HepG2 (cell line): Measurements from ENCODE around the gene LRRC15. TPM values are rescaled to one million over a fixed set of nuclear protein-coding genes. Genes with fewer than 3 reads are reported as not detected.

ENCODE experiments used
- ATAC-seq: fragments of 200-7000 bp; cut with Tn5 transposase; 3 replicates; pipeline ENCODE4 v1.9.1; 2020; ENCODE audit warnings: mild to moderate bottlenecking, moderate library complexity
- BruUV-seq: library from RNA; stranded (reverse); fragments of 400-500 nt; replicated peaks from 2 replicates; lab custom pipeline; 2021; lab: Mats Ljungman, UMichigan
- CTCF ChIA-PET: fragments of 300-600 bp; formaldehyde crosslinking; extraction: SDS; loops from one replicate; lab custom pipeline; 2021; ENCODE audit warnings: low total read pairs, inconsistent platforms, low intra/inter-chr PET ratio; lab: Yijun Ruan, JAX
- POLR2A ChIA-PET: fragments of 350-600 bp; sonication (Branson Sonifier 250); formaldehyde crosslinking; loops from one replicate; lab custom pipeline; 2020; ENCODE audit warnings: antibody characterized with exemption, inconsistent platforms; lab: Yijun Ruan, JAX
- DNase-seq: peaks from one replicate; pipeline ENCODE4 v3.0.0-alpha.2; 2015; ENCODE audit warnings: low spot score
- FAIRE-seq: peaks from 3 replicates; lab custom pipeline; 2011; peaks lifted over from hg19 to GRCh38; lab: Jason Lieb, UNC
- H2AFZ ChIP-seq: one replicate; pipeline ENCODE4 v1.6.1; 2011; ENCODE audit warnings: low read length, inconsistent platforms
- H3K27ac ChIP-seq: fragments of 300-600 bp; 3 replicates; pipeline ENCODE4 v1.8.0; 2011; ENCODE audit warnings: mixed run types, mild to moderate bottlenecking, mixed read lengths, low read length, inconsistent platforms; ENCODE audit not compliant: insufficient read depth; ENCODE audit errors: extremely low read length
- H3K27me3 ChIP-seq, 2 experiments: fragments of 200-600 bp in 1 of 2; 2 replicates in 1 of 2; 3 replicates in 1 of 2; pipeline versions ENCODE4 v1.6.0 to v1.8.0; 2011; ENCODE audit warnings: low read length in 2 of 2, mild to moderate bottlenecking in 2 of 2, moderate library complexity in 2 of 2, inconsistent platforms in 1 of 2; ENCODE audit not compliant: insufficient read depth in 2 of 2, control insufficient read depth in 1 of 2
- H3K36me3 ChIP-seq, 2 experiments: fragments of 200-600 bp in 1 of 2; replicated peaks in 1 of 2; 2 replicates in 1 of 2; 3 replicates in 1 of 2; pipeline versions ENCODE4 v1.5.1 to v1.8.0; 2011; ENCODE audit warnings: low read length in 2 of 2, inconsistent platforms in 1 of 2; ENCODE audit not compliant: insufficient read depth in 2 of 2, control insufficient read depth in 1 of 2
- H3K4me1 ChIP-seq: 2 replicates; pipeline ENCODE4 v1.5.1; 2012; ENCODE audit warnings: low read length, inconsistent platforms; ENCODE audit not compliant: insufficient read depth
- H3K4me2 ChIP-seq: 2 replicates; pipeline ENCODE4 v1.6.0; 2011; ENCODE audit warnings: low read depth, low read length, inconsistent platforms
- H3K4me3 ChIP-seq, 3 experiments: fragments of 200-600 bp in 1 of 3; sonication (generic), shearing (Covaris generic) in 1 of 3; replicated peaks in 1 of 3; 2 replicates each; pipeline ENCODE4 v1.5.1; 2011 to 2016; ENCODE audit warnings: low read length in 3 of 3, inconsistent platforms in 2 of 3, low read depth in 2 of 3, mild to moderate bottlenecking in 2 of 3, control low read depth in 1 of 3, mixed read lengths in 1 of 3; ENCODE audit not compliant: insufficient read depth in 1 of 3
- H3K79me2 ChIP-seq: one replicate; pipeline ENCODE4 v1.6.1; 2011; ENCODE audit warnings: low read length, inconsistent platforms; ENCODE audit not compliant: insufficient read depth
- H3K9ac ChIP-seq: 2 replicates; pipeline ENCODE4 v1.6.0; 2011; ENCODE audit warnings: mild to moderate bottlenecking, low read depth, low read length, inconsistent platforms; ENCODE audit not compliant: insufficient read depth
- H3K9me3 ChIP-seq: 2 replicates; pipeline ENCODE4 v1.5.1; 2012; ENCODE audit warnings: mild to moderate bottlenecking, low read length
- H4K20me1 ChIP-seq: 2 replicates; pipeline ENCODE4 v1.6.0; 2011; ENCODE audit warnings: inconsistent platforms, mild to moderate bottlenecking, low read length, moderate library complexity; ENCODE audit not compliant: insufficient read depth
- FOXA1 ChIP-seq, 2 experiments: fragments of 450-650 bp in 1 of 2; sonication (generic) in 1 of 2; formaldehyde crosslinking in 1 of 2; IDR thresholded peaks; 2 replicates each; pipeline versions ENCODE4 v1.4.0 to v1.6.1; 2016 to 2020; ENCODE audit warnings: missing genetic modification reagents in 1 of 2
- FOXK1 ChIP-seq: sonication (generic); formaldehyde crosslinking; IDR thresholded peaks from 2 replicates; pipeline ENCODE4 v1.4.0; 2020; ENCODE audit warnings: low read depth, missing genetic modification reagents, borderline replicate concordance
- HHEX ChIP-seq: IDR thresholded peaks from 2 replicates; pipeline ENCODE4 v1.6.1; 2016; ENCODE audit warnings: control low read depth
- HMG20A ChIP-seq: IDR thresholded peaks from 2 replicates; pipeline ENCODE4 v1.6.1; 2016; ENCODE audit warnings: borderline replicate concordance
- KDM3A ChIP-seq: IDR thresholded peaks from 2 replicates; pipeline ENCODE4 v1.6.1; 2018; ENCODE audit warnings: low read depth, missing compliant biosample characterization
- MIER3 ChIP-seq: IDR thresholded peaks from 2 replicates; pipeline ENCODE4 v1.6.1; 2016; ENCODE audit warnings: missing compliant biosample characterization, borderline replicate concordance
- PHB2 ChIP-seq: fragments of 450-650 bp; IDR thresholded peaks from 2 replicates; pipeline ENCODE4 v1.6.1; 2018; ENCODE audit not compliant: partially characterized antibody
- SOX13 ChIP-seq, 3 experiments: fragments of 450-650 bp in 1 of 3; sonication (generic) in 1 of 3; formaldehyde crosslinking in 1 of 3; IDR thresholded peaks in 2 of 3; conservative IDR thresholded peaks in 1 of 3; 2 replicates each; pipeline versions ENCODE4 v1.5.0 to v1.6.1; 2016 to 2020; ENCODE audit warnings: antibody characterized with exemption in 1 of 3, mild to moderate bottlenecking in 1 of 3, missing compliant biosample characterization in 1 of 3, missing genetic modification reagents in 1 of 3, moderate library complexity in 1 of 3
- SOX5 ChIP-seq: IDR thresholded peaks from 2 replicates; pipeline ENCODE4 v1.6.1; 2016; ENCODE audit warnings: borderline replicate concordance
- THAP11 ChIP-seq: IDR thresholded peaks from 2 replicates; pipeline ENCODE4 v1.6.1; 2016; ENCODE audit warnings: missing biosample characterization, missing genetic modification reagents
- XRCC5 ChIP-seq: fragments of 200-400 bp; formaldehyde crosslinking; optimal IDR thresholded peaks from 2 replicates; pipeline ENCODE3; 2017; ENCODE audit warnings: mild to moderate bottlenecking, low read length
- ZFP36L1 ChIP-seq: sonication (generic); formaldehyde crosslinking; IDR thresholded peaks from 2 replicates; pipeline ENCODE4 v1.8.0; 2022; ENCODE audit warnings: mild to moderate bottlenecking, missing genetic modification reagents, moderate library complexity
- ZSCAN12 ChIP-seq: sonication (generic); formaldehyde crosslinking; IDR thresholded peaks from 2 replicates; pipeline ENCODE4 v1.9.0; 2021; ENCODE audit warnings: mild to moderate bottlenecking, missing genetic modification reagents
- WGBS: methylation state at CpG from one replicate; pipeline ENCODE4 v1.1.6; 2017; ENCODE audit warnings: low lambda C conversion rate; 5-methylcytosine and 5-hydroxymethylcytosine counted together
- in situ Hi-C: cut with HindIII; loops from 2 replicates; pipeline ENCODE4 v1.10.0; 2017; ENCODE audit warnings: low pct_unique_long_range_greater_than_20kb; ENCODE audit not compliant: extremely low pct_ligation_motif_present
- intact Hi-C: fragments of 100-400 bp; cut with micrococcal nuclease; formaldehyde crosslinking; loops from one replicate; pipeline ENCODE4 v1.10.0; 2022; ENCODE audit not compliant: unreplicated experiment
- polyA plus RNA-seq, 8 experiments: library from polyadenylated mRNA; depleted of rRNA in 3 of 8; stranded (reverse) in 7 of 8; unstranded in 1 of 8; fragments of >200 nt; fragmentation: Illumina TruSeq in 4 of 8; extraction: Trizol in 4 of 8; gene quantifications; 2 replicates each; pipeline versions ENCODE4 v1.2.1 to v1.2.3, GENCODE V29; 2011 to 2016; ENCODE audit warnings: low read depth in 4 of 8, missing spikeins in 1 of 8, mixed read lengths in 1 of 8; ENCODE audit not compliant: insufficient read depth in 1 of 8
- total RNA-seq, 5 experiments: library from RNA; depleted of rRNA; stranded (reverse); fragments of >200 nt; fragmentation: Illumina TruSeq; extraction: Trizol; gene quantifications; 2 replicates each; pipeline ENCODE4 v1.2.3, GENCODE V29; 2016; ENCODE audit warnings: low read depth in 1 of 5
- TF ChIP-seq, protein P1 (sequence below): sonication (generic); formaldehyde crosslinking; IDR thresholded peaks from 2 replicates; pipeline ENCODE4 v1.8.0; 2022; ENCODE audit warnings: mild to moderate bottlenecking, missing genetic modification reagents; ENCODE audit not compliant: insufficient replicate concordance
- TF ChIP-seq, protein P2 (sequence below): IDR thresholded peaks from 2 replicates; pipeline ENCODE4 v1.4.0; 2020; ENCODE audit warnings: mild to moderate bottlenecking, missing genetic modification reagents
- TF ChIP-seq, protein P3 (sequence below): IDR thresholded peaks from 2 replicates; pipeline ENCODE4 v1.6.1; 2016; ENCODE audit warnings: mild to moderate bottlenecking

LRRC15 gene
- total and polyA plus RNA-seq, 2 of the 13 experiments (the other 11 are each of a cell fraction or from before 2014, with no cell fraction given): not detected

DNA sequence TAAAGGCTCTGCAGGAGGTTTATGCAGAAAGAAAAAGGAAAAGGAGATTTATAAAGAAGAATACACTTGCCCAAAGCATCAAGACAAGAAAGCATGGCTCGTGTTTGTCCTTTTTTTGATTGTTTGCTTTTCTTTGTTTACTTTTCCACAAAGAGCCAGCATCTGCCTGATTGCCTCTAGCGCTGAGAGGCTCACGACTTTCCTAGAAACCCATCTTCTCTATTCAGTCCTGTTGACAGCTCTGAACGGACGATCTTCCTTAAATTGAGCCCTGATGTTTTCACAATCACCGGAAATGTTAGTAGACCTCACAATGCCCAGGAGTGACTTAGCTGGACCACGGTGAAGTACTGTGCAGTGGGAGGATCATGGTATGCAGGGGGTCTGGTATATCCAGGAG is 17.1 kb upstream of the LRRC15 start:
- Histone ChIP-seq H3K27me3 (peaks cover 9 to 49% of the 10 kb centered on the region in 2 experiments; a peak in 4 of 5 replicates), H3K79me2 (no peaks in the 10 kb centered on the region), H3K9me3 (0 out of 2 replicates have a peak, but pooled peaks cover 4% of the 10 kb centered on the region), H3K9ac (no peak overlapping the region), H3K27ac (no peak overlapping the region), H2AFZ (no peak overlapping the region), H4K20me1 (no peaks in the 10 kb centered on the region), H3K4me1 (peaks cover 9% of the 10 kb centered on the region; the same call in 1 of the 2 replicates), H3K36me3 (no peaks in the 10 kb centered on the region), H3K4me3 (no peak overlapping the region), H3K4me2 (no peak overlapping the region)
- CTCF ChIA-PET: no interaction called here
- no TSS peak for BruUV-seq
- 9% methylated on average over 7 of the region's 7 CpGs for WGBS
- peak; percentile 38; the same call in 2 of the 3 replicates for ATAC-seq
- in situ Hi-C loops: no loop called here
- intact Hi-C loops: no loop called here
- FAIRE-seq: no peak
- DNase-seq: no peak
- POLR2A ChIA-PET: no interaction called here
- TF ChIP-seq HMG20A (CRISPR knock-in tag) (peak; percentile 65; the same call in 1 of the 2 replicates), XRCC5 (peak; percentile 27), FOXA1 (IDR thresholded peaks at IDR 0.05) (0 out of 2 replicates have a peak, but pooled peaks have one; percentile 27), FOXA1 (CRISPR knock-in tag; IDR thresholded peaks at IDR 0.05) (peak; percentile 75), SOX13 (IDR thresholded peaks at IDR 0.05) (no peak), SOX13 (CRISPR knock-in tag; conservative IDR thresholded peaks at IDR 0.05 in 1 of 2, IDR thresholded peaks at IDR 0.05 in 1 of 2) (peak in 1 of 2 experiments; percentile 14; a peak in 1 of 4 replicates), KDM3A (CRISPR knock-in tag) (no peak), THAP11 (CRISPR knock-in tag) (peak; percentile 34; the same call in 1 of the 2 replicates), MIER3 (CRISPR knock-in tag) (0 out of 2 replicates have a peak, but pooled peaks have one; percentile 22), ZFP36L1 (no peak), HHEX (CRISPR knock-in tag) (peak; percentile 37; the same call in 1 of the 2 replicates), SOX5 (CRISPR knock-in tag) (peak; percentile 25; the same call in 1 of the 2 replicates), FOXK1 (CRISPR knock-in tag) (peak; percentile 73; the same call in 1 of the 2 replicates), PHB2 (no peak), ZSCAN12 (CRISPR knock-in tag) (no peak)
- TF ChIP-seq, protein P1, sequence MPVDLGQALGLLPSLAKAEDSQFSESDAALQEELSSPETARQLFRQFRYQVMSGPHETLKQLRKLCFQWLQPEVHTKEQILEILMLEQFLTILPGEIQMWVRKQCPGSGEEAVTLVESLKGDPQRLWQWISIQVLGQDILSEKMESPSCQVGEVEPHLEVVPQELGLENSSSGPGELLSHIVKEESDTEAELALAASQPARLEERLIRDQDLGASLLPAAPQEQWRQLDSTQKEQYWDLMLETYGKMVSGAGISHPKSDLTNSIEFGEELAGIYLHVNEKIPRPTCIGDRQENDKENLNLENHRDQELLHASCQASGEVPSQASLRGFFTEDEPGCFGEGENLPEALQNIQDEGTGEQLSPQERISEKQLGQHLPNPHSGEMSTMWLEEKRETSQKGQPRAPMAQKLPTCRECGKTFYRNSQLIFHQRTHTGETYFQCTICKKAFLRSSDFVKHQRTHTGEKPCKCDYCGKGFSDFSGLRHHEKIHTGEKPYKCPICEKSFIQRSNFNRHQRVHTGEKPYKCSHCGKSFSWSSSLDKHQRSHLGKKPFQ (CRISPR knock-in tag): no peak
- TF ChIP-seq, protein P2, sequence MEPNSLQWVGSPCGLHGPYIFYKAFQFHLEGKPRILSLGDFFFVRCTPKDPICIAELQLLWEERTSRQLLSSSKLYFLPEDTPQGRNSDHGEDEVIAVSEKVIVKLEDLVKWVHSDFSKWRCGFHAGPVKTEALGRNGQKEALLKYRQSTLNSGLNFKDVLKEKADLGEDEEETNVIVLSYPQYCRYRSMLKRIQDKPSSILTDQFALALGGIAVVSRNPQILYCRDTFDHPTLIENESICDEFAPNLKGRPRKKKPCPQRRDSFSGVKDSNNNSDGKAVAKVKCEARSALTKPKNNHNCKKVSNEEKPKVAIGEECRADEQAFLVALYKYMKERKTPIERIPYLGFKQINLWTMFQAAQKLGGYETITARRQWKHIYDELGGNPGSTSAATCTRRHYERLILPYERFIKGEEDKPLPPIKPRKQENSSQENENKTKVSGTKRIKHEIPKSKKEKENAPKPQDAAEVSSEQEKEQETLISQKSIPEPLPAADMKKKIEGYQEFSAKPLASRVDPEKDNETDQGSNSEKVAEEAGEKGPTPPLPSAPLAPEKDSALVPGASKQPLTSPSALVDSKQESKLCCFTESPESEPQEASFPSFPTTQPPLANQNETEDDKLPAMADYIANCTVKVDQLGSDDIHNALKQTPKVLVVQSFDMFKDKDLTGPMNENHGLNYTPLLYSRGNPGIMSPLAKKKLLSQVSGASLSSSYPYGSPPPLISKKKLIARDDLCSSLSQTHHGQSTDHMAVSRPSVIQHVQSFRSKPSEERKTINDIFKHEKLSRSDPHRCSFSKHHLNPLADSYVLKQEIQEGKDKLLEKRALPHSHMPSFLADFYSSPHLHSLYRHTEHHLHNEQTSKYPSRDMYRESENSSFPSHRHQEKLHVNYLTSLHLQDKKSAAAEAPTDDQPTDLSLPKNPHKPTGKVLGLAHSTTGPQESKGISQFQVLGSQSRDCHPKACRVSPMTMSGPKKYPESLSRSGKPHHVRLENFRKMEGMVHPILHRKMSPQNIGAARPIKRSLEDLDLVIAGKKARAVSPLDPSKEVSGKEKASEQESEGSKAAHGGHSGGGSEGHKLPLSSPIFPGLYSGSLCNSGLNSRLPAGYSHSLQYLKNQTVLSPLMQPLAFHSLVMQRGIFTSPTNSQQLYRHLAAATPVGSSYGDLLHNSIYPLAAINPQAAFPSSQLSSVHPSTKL: peak; percentile 61; the same call in 1 of the 2 replicates
- TF ChIP-seq, protein P3, sequence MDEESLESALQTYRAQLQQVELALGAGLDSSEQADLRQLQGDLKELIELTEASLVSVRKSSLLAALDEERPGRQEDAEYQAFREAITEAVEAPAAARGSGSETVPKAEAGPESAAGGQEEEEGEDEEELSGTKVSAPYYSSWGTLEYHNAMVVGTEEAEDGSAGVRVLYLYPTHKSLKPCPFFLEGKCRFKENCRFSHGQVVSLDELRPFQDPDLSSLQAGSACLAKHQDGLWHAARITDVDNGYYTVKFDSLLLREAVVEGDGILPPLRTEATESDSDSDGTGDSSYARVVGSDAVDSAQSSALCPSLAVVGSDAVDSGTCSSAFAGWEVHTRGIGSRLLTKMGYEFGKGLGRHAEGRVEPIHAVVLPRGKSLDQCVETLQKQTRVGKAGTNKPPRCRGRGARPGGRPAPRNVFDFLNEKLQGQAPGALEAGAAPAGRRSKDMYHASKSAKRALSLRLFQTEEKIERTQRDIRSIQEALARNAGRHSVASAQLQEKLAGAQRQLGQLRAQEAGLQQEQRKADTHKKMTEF (CRISPR knock-in tag): peak; percentile 39; the same call in 1 of the 2 replicates
